SK-N-SH treated with all-trans-retinoic acid at 6 μM for 48 hours (cell line): ENCODE measurements around the gene DNAH11.

Experiments used
- ATAC-seq: fragments of 200-7000 bp; cut with Tn5 transposase; 3 replicates; pipeline ENCODE4 v1.9.1; 2020; ENCODE audit warnings: mild to moderate bottlenecking, moderate library complexity
- BACH2 ChIP-seq: fragments of 250-450 bp; sonication (Bioruptor Pico); IDR thresholded peaks from 2 replicates; pipeline ENCODE4 v1.9.0; 2021; ENCODE audit warnings: mild to moderate bottlenecking, borderline replicate concordance
- CSDC2 ChIP-seq: fragments of 250-450 bp; sonication (Bioruptor Pico); IDR thresholded peaks from 2 replicates; pipeline ENCODE4 v1.5.0; 2020; ENCODE audit warnings: mild to moderate bottlenecking, moderate library complexity
- ESRRG ChIP-seq: fragments of 250-450 bp; sonication (Bioruptor Pico); IDR thresholded peaks from 2 replicates; pipeline ENCODE4 v1.6.1; 2021; ENCODE audit warnings: mild to moderate bottlenecking
- GLIS3 ChIP-seq: fragments of 250-450 bp; sonication (Bioruptor Pico); IDR thresholded peaks from 2 replicates; pipeline ENCODE4 v1.5.0; 2020; ENCODE audit warnings: mild to moderate bottlenecking, moderate library complexity
- ISL1 ChIP-seq: fragments of 250-450 bp; sonication (Bioruptor Pico); IDR thresholded peaks from 2 replicates; pipeline ENCODE4 v2.1.2; 2022; ENCODE audit warnings: mild to moderate bottlenecking, moderate library complexity
- OSR1 ChIP-seq: fragments of 250-450 bp; sonication (Bioruptor Pico); IDR thresholded peaks from 2 replicates; pipeline ENCODE4 v1.8.0; 2022; ENCODE audit warnings: moderate library complexity, mild to moderate bottlenecking, inconsistent platforms
- RARB ChIP-seq: fragments of 250-450 bp; sonication (Bioruptor Pico); IDR thresholded peaks from 2 replicates; pipeline ENCODE4 v1.8.0; 2021; ENCODE audit warnings: mild to moderate bottlenecking, moderate library complexity
- SNAI2 ChIP-seq: fragments of 250-450 bp; sonication (Bioruptor Pico); IDR thresholded peaks from 2 replicates; pipeline ENCODE4 v1.5.0; 2020; ENCODE audit warnings: mild to moderate bottlenecking, moderate library complexity
- TCF4 ChIP-seq: fragments of 250-450 bp; sonication (Bioruptor Pico); IDR thresholded peaks from 2 replicates; pipeline ENCODE4 v1.8.0; 2021; ENCODE audit warnings: mild to moderate bottlenecking, moderate library complexity, borderline replicate concordance
- TOX ChIP-seq: fragments of 250-450 bp; sonication (Bioruptor Pico); IDR thresholded peaks from 2 replicates; pipeline ENCODE4 v1.8.0; 2021; ENCODE audit warnings: mild to moderate bottlenecking, moderate library complexity, borderline replicate concordance
- ZC3H10 ChIP-seq: fragments of 250-450 bp; sonication (Bioruptor Pico); IDR thresholded peaks from 2 replicates; pipeline ENCODE4 v1.5.1; 2021; ENCODE audit warnings: mild to moderate bottlenecking, moderate library complexity
- ZFP3 ChIP-seq: fragments of 250-450 bp; sonication (Bioruptor Pico); IDR thresholded peaks from 2 replicates; pipeline ENCODE4 v1.5.0; 2020; ENCODE audit warnings: mild to moderate bottlenecking, moderate library complexity
- ZFP30 ChIP-seq: fragments of 450-650 bp; formaldehyde crosslinking; IDR thresholded peaks from 2 replicates; pipeline ENCODE4 v1.5.0; 2022; ENCODE audit warnings: mild to moderate bottlenecking, moderate library complexity
- ZNF565 ChIP-seq: fragments of 450-650 bp; formaldehyde crosslinking; conservative IDR thresholded peaks from 2 replicates; pipeline ENCODE4 v1.5.0; 2020; ENCODE audit warnings: low read depth, mild to moderate bottlenecking, moderate library complexity
- ZNF70 ChIP-seq: fragments of 450-650 bp; formaldehyde crosslinking; IDR thresholded peaks from 2 replicates; pipeline ENCODE4 v1.5.0; 2020; ENCODE audit warnings: mild to moderate bottlenecking, moderate library complexity
- ZNF8 ChIP-seq: fragments of 450-650 bp; formaldehyde crosslinking; IDR thresholded peaks from 2 replicates; pipeline ENCODE4 v1.5.0; 2020; ENCODE audit warnings: mild to moderate bottlenecking, moderate library complexity
- TF ChIP-seq, protein P1 (sequence below): fragments of 250-450 bp; sonication (Bioruptor Pico); IDR thresholded peaks from 2 replicates; pipeline ENCODE4 v1.5.0; 2020; ENCODE audit warnings: mild to moderate bottlenecking, moderate library complexity
- TF ChIP-seq, protein P2 (sequence below): fragments of 250-450 bp; sonication (Bioruptor Pico); IDR thresholded peaks from 2 replicates; pipeline ENCODE4 v1.8.0; 2021; ENCODE audit warnings: low read depth, mild to moderate bottlenecking, moderate library complexity, borderline replicate concordance
- TF ChIP-seq, protein P3 (sequence below): fragments of 250-450 bp; sonication (Bioruptor Pico); IDR thresholded peaks from 2 replicates; pipeline ENCODE4 v1.8.0; 2020; ENCODE audit warnings: mild to moderate bottlenecking, moderate library complexity, borderline replicate concordance
- TF ChIP-seq, protein P4 (sequence below): fragments of 250-450 bp; sonication (Bioruptor Pico); IDR thresholded peaks from 2 replicates; pipeline ENCODE4 v1.5.1; 2020; ENCODE audit warnings: low read depth, mild to moderate bottlenecking, moderate library complexity
- TF ChIP-seq, protein P5 (sequence below): fragments of 250-450 bp; sonication (Bioruptor Pico); IDR thresholded peaks from 2 replicates; pipeline ENCODE4 v1.5.1; 2021; ENCODE audit warnings: mild to moderate bottlenecking, moderate library complexity

Gene DNAH11

DNA sequence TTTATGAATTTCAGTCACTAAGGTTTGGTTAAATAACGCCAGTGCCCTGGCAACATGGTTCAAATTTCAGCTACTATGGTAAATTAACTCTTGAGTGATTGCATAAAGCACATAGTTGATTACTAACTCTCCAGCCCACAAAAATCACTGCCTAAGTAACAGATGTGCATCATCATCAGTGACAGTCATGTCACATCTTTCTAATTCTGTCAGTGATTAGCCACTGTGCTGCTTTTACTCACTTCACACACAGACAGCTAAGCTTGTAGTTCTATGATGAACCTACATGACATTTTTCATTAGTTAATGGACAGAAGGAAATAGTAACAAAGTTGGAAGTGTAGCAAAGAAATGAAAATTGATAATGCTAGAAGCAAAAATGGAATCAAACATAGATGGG lies 108.9 kb downstream of the DNAH11 start:
- no peak for ATAC-seq
- TF ChIP-seq ZNF8 (CRISPR knock-in tag) (no peak), ZFP30 (CRISPR knock-in tag) (no peak), GLIS3 (CRISPR knock-in tag) (no peak), RARB (CRISPR knock-in tag) (no peak), ZNF70 (CRISPR knock-in tag) (no peak), TCF4 (CRISPR knock-in tag) (no peak), ZC3H10 (no peak)
- TF ChIP-seq, protein P1, sequence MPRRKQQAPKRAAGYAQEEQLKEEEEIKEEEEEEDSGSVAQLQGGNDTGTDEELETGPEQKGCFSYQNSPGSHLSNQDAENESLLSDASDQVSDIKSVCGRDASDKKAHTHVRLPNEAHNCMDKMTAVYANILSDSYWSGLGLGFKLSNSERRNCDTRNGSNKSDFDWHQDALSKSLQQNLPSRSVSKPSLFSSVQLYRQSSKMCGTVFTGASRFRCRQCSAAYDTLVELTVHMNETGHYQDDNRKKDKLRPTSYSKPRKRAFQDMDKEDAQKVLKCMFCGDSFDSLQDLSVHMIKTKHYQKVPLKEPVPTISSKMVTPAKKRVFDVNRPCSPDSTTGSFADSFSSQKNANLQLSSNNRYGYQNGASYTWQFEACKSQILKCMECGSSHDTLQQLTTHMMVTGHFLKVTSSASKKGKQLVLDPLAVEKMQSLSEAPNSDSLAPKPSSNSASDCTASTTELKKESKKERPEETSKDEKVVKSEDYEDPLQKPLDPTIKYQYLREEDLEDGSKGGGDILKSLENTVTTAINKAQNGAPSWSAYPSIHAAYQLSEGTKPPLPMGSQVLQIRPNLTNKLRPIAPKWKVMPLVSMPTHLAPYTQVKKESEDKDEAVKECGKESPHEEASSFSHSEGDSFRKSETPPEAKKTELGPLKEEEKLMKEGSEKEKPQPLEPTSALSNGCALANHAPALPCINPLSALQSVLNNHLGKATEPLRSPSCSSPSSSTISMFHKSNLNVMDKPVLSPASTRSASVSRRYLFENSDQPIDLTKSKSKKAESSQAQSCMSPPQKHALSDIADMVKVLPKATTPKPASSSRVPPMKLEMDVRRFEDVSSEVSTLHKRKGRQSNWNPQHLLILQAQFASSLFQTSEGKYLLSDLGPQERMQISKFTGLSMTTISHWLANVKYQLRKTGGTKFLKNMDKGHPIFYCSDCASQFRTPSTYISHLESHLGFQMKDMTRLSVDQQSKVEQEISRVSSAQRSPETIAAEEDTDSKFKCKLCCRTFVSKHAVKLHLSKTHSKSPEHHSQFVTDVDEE (CRISPR knock-in tag), result no peak
- TF ChIP-seq, protein P2, sequence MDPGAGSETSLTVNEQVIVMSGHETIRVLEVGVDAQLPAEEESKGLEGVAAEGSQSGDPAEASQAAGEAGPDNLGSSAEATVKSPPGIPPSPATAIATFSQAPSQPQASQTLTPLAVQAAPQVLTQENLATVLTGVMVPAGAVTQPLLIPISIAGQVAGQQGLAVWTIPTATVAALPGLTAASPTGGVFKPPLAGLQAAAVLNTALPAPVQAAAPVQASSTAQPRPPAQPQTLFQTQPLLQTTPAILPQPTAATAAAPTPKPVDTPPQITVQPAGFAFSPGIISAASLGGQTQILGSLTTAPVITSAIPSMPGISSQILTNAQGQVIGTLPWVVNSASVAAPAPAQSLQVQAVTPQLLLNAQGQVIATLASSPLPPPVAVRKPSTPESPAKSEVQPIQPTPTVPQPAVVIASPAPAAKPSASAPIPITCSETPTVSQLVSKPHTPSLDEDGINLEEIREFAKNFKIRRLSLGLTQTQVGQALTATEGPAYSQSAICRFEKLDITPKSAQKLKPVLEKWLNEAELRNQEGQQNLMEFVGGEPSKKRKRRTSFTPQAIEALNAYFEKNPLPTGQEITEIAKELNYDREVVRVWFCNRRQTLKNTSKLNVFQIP, result no peak
- TF ChIP-seq, protein P3, sequence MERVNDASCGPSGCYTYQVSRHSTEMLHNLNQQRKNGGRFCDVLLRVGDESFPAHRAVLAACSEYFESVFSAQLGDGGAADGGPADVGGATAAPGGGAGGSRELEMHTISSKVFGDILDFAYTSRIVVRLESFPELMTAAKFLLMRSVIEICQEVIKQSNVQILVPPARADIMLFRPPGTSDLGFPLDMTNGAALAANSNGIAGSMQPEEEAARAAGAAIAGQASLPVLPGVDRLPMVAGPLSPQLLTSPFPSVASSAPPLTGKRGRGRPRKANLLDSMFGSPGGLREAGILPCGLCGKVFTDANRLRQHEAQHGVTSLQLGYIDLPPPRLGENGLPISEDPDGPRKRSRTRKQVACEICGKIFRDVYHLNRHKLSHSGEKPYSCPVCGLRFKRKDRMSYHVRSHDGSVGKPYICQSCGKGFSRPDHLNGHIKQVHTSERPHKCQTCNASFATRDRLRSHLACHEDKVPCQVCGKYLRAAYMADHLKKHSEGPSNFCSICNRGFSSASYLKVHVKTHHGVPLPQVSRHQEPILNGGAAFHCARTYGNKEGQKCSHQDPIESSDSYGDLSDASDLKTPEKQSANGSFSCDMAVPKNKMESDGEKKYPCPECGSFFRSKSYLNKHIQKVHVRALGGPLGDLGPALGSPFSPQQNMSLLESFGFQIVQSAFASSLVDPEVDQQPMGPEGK (CRISPR knock-in tag), result no peak
- TF ChIP-seq, protein P4, sequence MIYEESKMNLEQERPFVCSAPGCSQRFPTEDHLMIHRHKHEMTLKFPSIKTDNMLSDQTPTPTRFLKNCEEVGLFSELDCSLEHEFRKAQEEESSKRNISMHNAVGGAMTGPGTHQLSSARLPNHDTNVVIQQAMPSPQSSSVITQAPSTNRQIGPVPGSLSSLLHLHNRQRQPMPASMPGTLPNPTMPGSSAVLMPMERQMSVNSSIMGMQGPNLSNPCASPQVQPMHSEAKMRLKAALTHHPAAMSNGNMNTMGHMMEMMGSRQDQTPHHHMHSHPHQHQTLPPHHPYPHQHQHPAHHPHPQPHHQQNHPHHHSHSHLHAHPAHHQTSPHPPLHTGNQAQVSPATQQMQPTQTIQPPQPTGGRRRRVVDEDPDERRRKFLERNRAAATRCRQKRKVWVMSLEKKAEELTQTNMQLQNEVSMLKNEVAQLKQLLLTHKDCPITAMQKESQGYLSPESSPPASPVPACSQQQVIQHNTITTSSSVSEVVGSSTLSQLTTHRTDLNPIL (CRISPR knock-in tag), result no peak

DNA sequence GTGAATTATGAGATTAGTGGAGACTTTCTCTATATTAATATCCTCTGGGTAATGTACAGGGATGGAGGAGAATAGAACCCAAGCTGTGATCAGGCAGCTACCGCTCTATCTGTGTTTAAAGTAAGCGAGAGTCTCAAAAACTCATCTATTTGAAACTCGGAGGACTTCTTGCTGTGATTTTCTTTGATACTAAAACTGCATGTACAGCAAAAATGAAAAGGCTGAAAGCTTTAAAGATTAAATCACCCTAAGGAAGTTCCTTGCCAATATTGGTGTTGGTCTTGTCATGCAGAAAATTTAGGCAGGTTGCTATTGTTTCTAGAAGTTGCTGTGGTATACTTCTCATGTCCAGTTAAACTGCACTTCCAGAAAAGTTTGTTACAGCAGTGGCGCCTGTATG lies 110.8 kb downstream of the DNAH11 start:
- ATAC-seq, result no peak
- TF ChIP-seq ZNF8 (CRISPR knock-in tag), result no peak

DNA sequence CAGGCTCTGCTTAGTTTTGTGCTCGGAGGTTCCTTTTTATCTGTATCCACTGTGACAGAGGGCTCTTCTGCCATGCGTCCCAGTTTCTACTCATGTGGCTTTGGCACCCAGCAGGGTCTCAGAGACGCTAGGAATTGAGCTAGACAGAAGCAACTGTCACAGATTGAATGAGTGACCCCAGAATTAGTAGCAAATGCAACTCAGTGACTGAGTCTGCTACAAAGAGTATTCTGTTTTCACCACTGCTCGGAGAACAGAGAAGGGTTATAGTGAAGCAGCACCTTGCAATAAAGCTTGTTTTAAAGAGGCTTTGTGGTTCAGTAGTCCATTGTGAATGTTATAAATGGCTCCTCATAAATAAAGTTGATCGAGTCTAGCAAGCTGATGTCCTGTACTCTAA lies 113.2 kb downstream of the DNAH11 start:
- TF ChIP-seq GLIS3 (CRISPR knock-in tag) (no peak), ZNF70 (CRISPR knock-in tag) (no peak), ZNF565 (CRISPR knock-in tag) (no peak), SNAI2 (CRISPR knock-in tag) (no peak)
- TF ChIP-seq, protein P2, result no peak
- no peak for ATAC-seq

DNA sequence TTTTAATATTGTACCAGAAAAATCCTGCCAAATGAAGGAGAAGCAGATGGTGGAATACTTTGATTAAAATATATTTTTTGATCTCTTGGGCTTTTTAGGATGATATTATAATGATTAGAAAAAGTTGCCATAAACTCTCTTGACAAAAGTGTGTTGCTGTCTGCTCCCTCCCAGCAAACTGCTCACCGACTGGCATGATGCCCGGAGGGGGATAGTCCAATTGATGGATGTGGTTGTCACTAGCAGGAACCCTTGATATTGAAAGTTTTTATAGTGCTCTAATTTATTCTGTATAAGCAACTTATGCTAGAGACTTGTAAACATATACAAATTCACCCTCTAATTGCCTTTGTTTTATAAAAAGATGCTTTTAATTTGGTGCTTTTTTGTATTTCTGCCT lies 114.0 kb downstream of the DNAH11 start:
- no peak for ATAC-seq
- TF ChIP-seq ESRRG (CRISPR knock-in tag), result no peak

DNA sequence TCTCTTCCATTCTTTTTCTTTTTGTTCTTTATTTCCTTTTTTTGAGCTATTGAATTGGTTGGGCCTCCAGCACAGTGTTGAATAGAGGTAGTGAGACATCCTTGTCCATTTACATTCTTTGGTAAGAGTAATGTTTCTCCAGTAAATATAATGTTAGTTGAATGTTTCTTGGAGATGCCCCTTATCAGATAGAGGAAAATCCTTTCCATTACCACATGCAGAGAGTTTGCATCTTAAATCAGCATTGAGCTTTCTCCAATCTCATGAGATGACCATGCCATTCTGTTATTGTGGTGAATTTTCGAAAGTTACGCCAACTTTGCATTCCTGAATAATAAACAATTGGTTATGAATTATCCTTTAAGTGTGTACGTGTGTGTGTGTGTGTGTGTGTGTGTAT lies 127.7 kb downstream of the DNAH11 start:
- ATAC-seq, result no peak
- TF ChIP-seq TCF4 (CRISPR knock-in tag) (no peak), TOX (CRISPR knock-in tag) (no peak), ZNF70 (CRISPR knock-in tag) (no peak), ZNF8 (CRISPR knock-in tag) (no peak), ZFP3 (CRISPR knock-in tag) (no peak), CSDC2 (CRISPR knock-in tag) (no peak), OSR1 (no peak), BACH2 (CRISPR knock-in tag) (no peak), ZNF565 (CRISPR knock-in tag) (no peak), ISL1 (CRISPR knock-in tag) (no peak), GLIS3 (CRISPR knock-in tag) (no peak)
- TF ChIP-seq, protein P1 (CRISPR knock-in tag), result no peak
- TF ChIP-seq, protein P5, sequence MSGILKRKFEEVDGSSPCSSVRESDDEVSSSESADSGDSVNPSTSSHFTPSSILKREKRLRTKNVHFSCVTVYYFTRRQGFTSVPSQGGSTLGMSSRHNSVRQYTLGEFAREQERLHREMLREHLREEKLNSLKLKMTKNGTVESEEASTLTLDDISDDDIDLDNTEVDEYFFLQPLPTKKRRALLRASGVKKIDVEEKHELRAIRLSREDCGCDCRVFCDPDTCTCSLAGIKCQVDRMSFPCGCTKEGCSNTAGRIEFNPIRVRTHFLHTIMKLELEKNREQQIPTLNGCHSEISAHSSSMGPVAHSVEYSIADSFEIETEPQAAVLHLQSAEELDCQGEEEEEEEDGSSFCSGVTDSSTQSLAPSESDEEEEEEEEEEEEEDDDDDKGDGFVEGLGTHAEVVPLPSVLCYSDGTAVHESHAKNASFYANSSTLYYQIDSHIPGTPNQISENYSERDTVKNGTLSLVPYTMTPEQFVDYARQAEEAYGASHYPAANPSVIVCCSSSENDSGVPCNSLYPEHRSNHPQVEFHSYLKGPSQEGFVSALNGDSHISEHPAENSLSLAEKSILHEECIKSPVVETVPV, result no peak
